ENCODE measurements around the gene TOB2. TPM values are rescaled to one million over a fixed set of nuclear protein-coding genes. Genes with fewer than 3 reads are reported as not detected.

Gene TOB2
- total and polyA plus RNA-seq, 9 of the 15 experiments (the other 6 are each of a cell fraction or from before 2014, with no cell fraction given), result 3.3 to 20.5 (median 7.3) TPM

- TF ChIP-seq ZNF23 (CRISPR knock-in tag; IDR thresholded peaks at IDR 0.05) (no peak), EHMT2 (IDR thresholded peaks at IDR 0.05) (no peak), ZNF232 (CRISPR knock-in tag; IDR thresholded peaks at IDR 0.05) (peak; percentile 69; the same call in 1 of the 2 replicates), STAT5A (IDR thresholded peaks at IDR 0.05; ENCODE audit: borderline replicate concordance, low read length) (no peak), TCF7L2 (IDR thresholded peaks at IDR 0.05; ENCODE audit: low read depth, low read length) (no peak), RBM15 (IDR thresholded peaks at IDR 0.05; ENCODE audit: insufficient read depth, low read length) (no peak), FOXJ3 (CRISPR knock-in tag; IDR thresholded peaks at IDR 0.05) (no peak), HMGN3 (IDR thresholded peaks at IDR 0.05; ENCODE audit: borderline replicate concordance, extremely low read depth, insufficient read length, low read depth, low read length) (peak; percentile 93), GABPB2 (CRISPR knock-in tag; conservative IDR thresholded peaks at IDR 0.05) (no peak), LCOR (CRISPR knock-in tag; IDR thresholded peaks at IDR 0.05) (peak; percentile 41; the same call in 1 of the 2 replicates), ARID3B (CRISPR knock-in tag; IDR thresholded peaks at IDR 0.05; ENCODE audit: borderline replicate concordance) (no peak), ZNF780A (CRISPR knock-in tag; IDR thresholded peaks at IDR 0.05) (no peak), SETDB1 (IDR thresholded peaks at IDR 0.05; ENCODE audit: low read length) (no peak), PCBP1 (IDR thresholded peaks at IDR 0.05; ENCODE audit: low read depth, low read length, poor library complexity, severe bottlenecking) (peak; percentile 100), U2AF1 (optimal IDR thresholded peaks at IDR 0.05; ENCODE audit: low read depth, low read length) (peak; percentile 84), RCOR1 (IDR thresholded peaks at IDR 0.05; ENCODE audit: borderline replicate concordance in 1 of 2, low read depth in 2 of 2, low read length in 2 of 2) (peak; percentile 18 to 78; a peak in 2 of 4 replicates), MAFG (tag; conservative IDR thresholded peaks at IDR 0.05) (no peak), BMI1 (IDR thresholded peaks at IDR 0.05; ENCODE audit: low read length) (0 out of 2 replicates have a peak, but pooled peaks have one; percentile 20), ZNF253 (CRISPR knock-in tag; conservative IDR thresholded peaks at IDR 0.05) (no peak), THAP7 (CRISPR knock-in tag; IDR thresholded peaks at IDR 0.05) (no peak; the same call in 1 of the 2 replicates), ZNF311 (CRISPR knock-in tag; IDR thresholded peaks at IDR 0.05) (no peak)
- TF ChIP-seq, protein P1, sequence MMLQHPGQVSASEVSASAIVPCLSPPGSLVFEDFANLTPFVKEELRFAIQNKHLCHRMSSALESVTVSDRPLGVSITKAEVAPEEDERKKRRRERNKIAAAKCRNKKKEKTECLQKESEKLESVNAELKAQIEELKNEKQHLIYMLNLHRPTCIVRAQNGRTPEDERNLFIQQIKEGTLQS (IDR thresholded peaks at IDR 0.05), result 0 out of 2 replicates have a peak, but pooled peaks have one; percentile 15
- TF ChIP-seq, protein P1 (CRISPR knock-in tag; conservative IDR thresholded peaks at IDR 0.05), result 0 out of 2 replicates have a peak, but pooled peaks have one; percentile 39
- TF ChIP-seq, protein P2, sequence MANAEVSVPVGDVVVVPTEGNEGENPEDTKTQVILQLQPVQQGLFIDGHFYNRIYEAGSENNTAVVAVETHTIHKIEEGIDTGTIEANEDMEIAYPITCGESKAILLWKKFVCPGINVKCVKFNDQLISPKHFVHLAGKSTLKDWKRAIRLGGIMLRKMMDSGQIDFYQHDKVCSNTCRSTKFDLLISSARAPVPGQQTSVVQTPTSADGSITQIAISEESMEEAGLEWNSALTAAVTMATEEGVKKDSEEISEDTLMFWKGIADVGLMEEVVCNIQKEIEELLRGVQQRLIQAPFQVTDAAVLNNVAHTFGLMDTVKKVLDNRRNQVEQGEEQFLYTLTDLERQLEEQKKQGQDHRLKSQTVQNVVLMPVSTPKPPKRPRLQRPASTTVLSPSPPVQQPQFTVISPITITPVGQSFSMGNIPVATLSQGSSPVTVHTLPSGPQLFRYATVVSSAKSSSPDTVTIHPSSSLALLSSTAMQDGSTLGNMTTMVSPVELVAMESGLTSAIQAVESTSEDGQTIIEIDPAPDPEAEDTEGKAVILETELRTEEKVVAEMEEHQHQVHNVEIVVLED (CRISPR knock-in tag; IDR thresholded peaks at IDR 0.05), result peak; percentile 66
These were observed at the start of gene TOB2 (continued) for GRCh38 chr22:41446639-41447434.

Data from K562 (cell line).